Gastroesophageal sphincter (tissue), 4 donors: Measurements from ENCODE around the gene ALG12. TPM values are rescaled to one million over a fixed set of nuclear protein-coding genes. Genes with fewer than 3 reads are reported as not detected.
"Not testable (repeated sequence)": the region's sequence is repeated elsewhere in the genome, so short reads cannot be mapped to it uniquely, and the experiment has no call there.

ENCODE experiments used
- ATAC-seq: fragments of 150-250 bp; one replicate; pipeline ENCODE4 v1.9.1; 2016; ENCODE audit warnings: mild to moderate bottlenecking, moderate library complexity
- H3K27ac ChIP-seq, 4 donors: fragments of 200-600 bp; sonication (generic) in 3 of 4; 1 replicate in 3 of 4; 2 replicates in 1 of 4; pipeline ENCODE4 v1.5.1; 2016 to 2019
- H3K27me3 ChIP-seq: fragments of 200-600 bp; sonication (generic); one replicate; pipeline ENCODE4 v1.5.1; 2019
- H3K36me3 ChIP-seq, 2 donors: fragments of 200-600 bp; sonication (generic); one replicate each; pipeline ENCODE4 v1.5.1; 2019; ENCODE audit warnings: control low read depth in 1 of 2
- H3K4me1 ChIP-seq, 3 donors: fragments of 200-600 bp; sonication (generic); 1 replicate in 2 of 3; 2 replicates in 1 of 3; pipeline ENCODE4 v1.5.1; 2016 to 2019; ENCODE audit warnings: control low read depth in 2 of 3
- H3K4me3 ChIP-seq, 2 donors: fragments of 200-600 bp; sonication (generic); one replicate each; pipeline ENCODE4 v1.5.1; 2019; ENCODE audit warnings: mild to moderate bottlenecking in 1 of 2, moderate library complexity in 1 of 2
- H3K9me3 ChIP-seq, 3 donors: fragments of 200-600 bp; sonication (generic); one replicate each; pipeline ENCODE4 v1.5.1; 2017 to 2019; ENCODE audit warnings: control low read depth in 2 of 3
- CTCF ChIP-seq, 4 experiments: fragments of 200-600 bp in 2 of 4; fragments of 450-650 bp in 2 of 4; sonication (generic) in 1 of 4; IDR thresholded peaks; one replicate each; pipeline ENCODE4 v1.5.1; 2017 to 2019; ENCODE audit warnings: antibody characterized with exemption in 4 of 4, mild to moderate bottlenecking in 2 of 4, moderate library complexity in 2 of 4
- EP300 ChIP-seq: sonication (generic); formaldehyde crosslinking; IDR thresholded peaks from one replicate; pipeline ENCODE4 v1.6.1; 2017; ENCODE audit warnings: antibody characterized with exemption, mild to moderate bottlenecking
- POLR2A ChIP-seq, 2 donors: fragments of 450-650 bp; IDR thresholded peaks; one replicate each; pipeline ENCODE4 v1.6.1; 2017; ENCODE audit warnings: antibody characterized with exemption in 2 of 2, mild to moderate bottlenecking in 2 of 2, moderate library complexity in 1 of 2
- POLR2AphosphoS5 ChIP-seq: sonication (generic); formaldehyde crosslinking; IDR thresholded peaks from one replicate; pipeline ENCODE4 v1.6.1; 2017; ENCODE audit warnings: antibody characterized with exemption
- WGBS, 2 donors: methylation state at CpG; one replicate each; pipeline ENCODE4 v1.1.5; 2018; ENCODE audit warnings: low coverage in 1 of 2; 5-methylcytosine and 5-hydroxymethylcytosine counted together
- total RNA-seq, 4 donors: library from RNA; depleted of rRNA; stranded (reverse); fragments of >200 nt; gene quantifications; one replicate each; pipeline ENCODE4 v1.1.0, GENCODE V29; 2016

Gene ALG12
- total RNA-seq, 4 donors from 2014 or later = 18.8 to 30.0 (median 22.6) TPM

GRCh38 chr22:49948958-49949913 lies 31.0 kb upstream of the ALG12 start:
- H3K27me3 ChIP-seq = no peaks in the 10 kb centered on the region
- no peak overlapping the region for H3K4me3 ChIP-seq
- H3K4me1 ChIP-seq = peaks cover 0 to 23% (median 19%) of the 10 kb centered on the region in 3 donors
- no peak overlapping the region for H3K27ac ChIP-seq
- no peaks in the 10 kb centered on the region for H3K9me3 ChIP-seq
- TF ChIP-seq EP300 (no peak), POLR2A (IDR thresholded peaks at IDR 0.05) (no peak), CTCF (IDR thresholded peaks at IDR 0.05) (no peak), POLR2AphosphoS5 (no peak)
- H3K36me3 ChIP-seq = no peaks in the 10 kb centered on the region
- ATAC-seq = no peak
- WGBS, 2 donors = 95% methylated on average over 4 of the region's 42 CpGs; no CpG with 5 or more reads in 1 of the 2 donors

GRCh38 chr22:49948116-49948957 lies 30.1 kb upstream of the ALG12 start:
- Histone ChIP-seq H3K4me3 (no peak overlapping the region), H3K4me1 (peaks cover 0 to 15% (median 13%) of the 10 kb centered on the region in 3 donors), H3K27me3 (no peaks in the 10 kb centered on the region), H3K9me3 (no peaks in the 10 kb centered on the region), H3K27ac (no peak overlapping the region), H3K36me3 (no peaks in the 10 kb centered on the region)
- ATAC-seq = no peak
- no CpG with 5 or more reads among the region's 23 CpGs for WGBS, 2 donors
- TF ChIP-seq POLR2AphosphoS5 = no peak
- no peak for TF ChIP-seq POLR2A (IDR thresholded peaks at IDR 0.05)
- no peak for TF ChIP-seq CTCF (IDR thresholded peaks at IDR 0.05)
- no peak for TF ChIP-seq EP300

- no peaks in the 10 kb centered on the region for H3K9me3 ChIP-seq
- ATAC-seq = no peak
- 100% methylated on average over 2 of the region's 6 CpGs; no CpG with 5 or more reads in 1 of the 2 donors for WGBS, 2 donors
- H3K4me3 ChIP-seq = no peak overlapping the region
- H3K36me3 ChIP-seq = no peaks in the 10 kb centered on the region
- H3K27me3 ChIP-seq = no peaks in the 10 kb centered on the region
- no peak overlapping the region for H3K27ac ChIP-seq
- TF ChIP-seq EP300 (no peak), CTCF (IDR thresholded peaks at IDR 0.05) (no peak), POLR2A (IDR thresholded peaks at IDR 0.05) (no peak), POLR2AphosphoS5 (no peak)
- peaks cover 0 to 5% (median 4%) of the 10 kb centered on the region in 3 donors for H3K4me1 ChIP-seq
Measured at GRCh38 chr22:49947296-49947622, 29.0 kb upstream of the ALG12 start.

GRCh38 chr22:49946612-49947295 lies 28.5 kb upstream of the ALG12 start:
- no peak overlapping the region for H3K27ac ChIP-seq
- no peak for TF ChIP-seq POLR2A (IDR thresholded peaks at IDR 0.05)
- TF ChIP-seq POLR2AphosphoS5 = no peak
- TF ChIP-seq EP300 = no peak
- TF ChIP-seq CTCF (IDR thresholded peaks at IDR 0.05) = no peak
- WGBS, 2 donors = 82% methylated on average over 9 of the region's 17 CpGs; no CpG with 5 or more reads in 1 of the 2 donors
- no peak for ATAC-seq
- no peak overlapping the region for H3K4me3 ChIP-seq
- no peaks in the 10 kb centered on the region for H3K27me3 ChIP-seq
- H3K4me1 ChIP-seq = peaks cover 0 to under 1% (median 0%) of the 10 kb centered on the region in 3 donors
- H3K36me3 ChIP-seq = no peaks in the 10 kb centered on the region
- no peaks in the 10 kb centered on the region for H3K9me3 ChIP-seq

- H3K36me3 ChIP-seq, H3K27ac ChIP-seq, H3K27me3 ChIP-seq, H3K4me3 ChIP-seq, H3K9me3 ChIP-seq, ATAC-seq, H3K4me1 ChIP-seq: not testable (repeated sequence)
- WGBS, 2 donors = no CpG with 5 or more reads among the region's 17 CpGs
Measured at GRCh38 chr22:49945042-49945794, 27.0 kb upstream of the ALG12 start.
